ENCODE results near the gene GANC.

The GANC gene

GRCh38 chr15:42355291-42355690 lies 82.3 kb downstream of the GANC start:
- H3K4me3 ChIP-seq (ENCODE audit: low read length) = no peak overlapping the region
- DNase-seq (ENCODE audit: low read depth) = no peak
- no peak for TF ChIP-seq CTCF (conservative IDR thresholded peaks at IDR 0.05; ENCODE audit: low read depth, low read length)

GRCh38 chr15:42356851-42357250 lies 83.8 kb downstream of the GANC start:
- DNase-seq (ENCODE audit: low read depth) = no peak
- no peak for TF ChIP-seq CTCF (conservative IDR thresholded peaks at IDR 0.05; ENCODE audit: low read depth, low read length)
- H3K4me3 ChIP-seq (ENCODE audit: low read length) = no peak overlapping the region

GRCh38 chr15:42358141-42358540 lies 85.1 kb downstream of the GANC start:
- DNase-seq (ENCODE audit: low read depth) = no peak
- no peak overlapping the region for H3K4me3 ChIP-seq (ENCODE audit: low read length)
- TF ChIP-seq CTCF (conservative IDR thresholded peaks at IDR 0.05; ENCODE audit: low read depth, low read length) = no peak

- no peak for TF ChIP-seq CTCF (conservative IDR thresholded peaks at IDR 0.05; ENCODE audit: low read depth, low read length)
- no peak for DNase-seq (ENCODE audit: low read depth)
These were observed 86.2 kb downstream of the GANC start, which contains the start of gene CAPN3 for GRCh38 chr15:42359249-42359648. Gene CAPN3, plus strand, starts transcription at chr15:42359501. Its CDS starts 305 bp downstream, at chr15:42359806.

GRCh38 chr15:42359985-42360384 lies 87.0 kb downstream of the GANC start:
- no peak for TF ChIP-seq CTCF (conservative IDR thresholded peaks at IDR 0.05; ENCODE audit: low read depth, low read length)
- H3K4me3 ChIP-seq (ENCODE audit: low read length) = no peak overlapping the region

More at GRCh38 chr15:42359249-42359648, 86.2 kb downstream of the GANC start, which contains the start of gene CAPN3:
- H3K4me3 ChIP-seq (ENCODE audit: low read length) = no peak within 1 kb of the TSS

GRCh38 chr15:42360535-42361112 lies 87.6 kb downstream of the GANC start:
- TF ChIP-seq CTCF (conservative IDR thresholded peaks at IDR 0.05; ENCODE audit: low read depth, low read length) = no peak
- DNase-seq (ENCODE audit: low read depth) = no peak
- H3K4me3 ChIP-seq (ENCODE audit: low read length) = no peak overlapping the region

More at GRCh38 chr15:42359985-42360384, 87.0 kb downstream of the GANC start:
- DNase-seq (ENCODE audit: low read depth) = no peak

- TF ChIP-seq CTCF (conservative IDR thresholded peaks at IDR 0.05; ENCODE audit: low read depth, low read length) = no peak
- H3K4me3 ChIP-seq (ENCODE audit: low read length) = no peak overlapping the region
These were observed 90.5 kb downstream of the GANC start for GRCh38 chr15:42363487-42363886.

More at GRCh38 chr15:42363487-42363886, 90.5 kb downstream of the GANC start:
- DNase-seq (ENCODE audit: low read depth) = no peak
